Cardiac fibroblast (primary cell): ENCODE data around the gene ANXA11.
A peak's percentile ranks its signal among the peaks of the same experiment; 100 is the strongest.
"Not testable (repeated sequence)": the region's sequence is repeated elsewhere in the genome, so short reads cannot be mapped to it uniquely, and the experiment has no call there.

Experiments
- DNase-seq, 2 donors: peaks; one replicate each; pipeline versions ENCODE4 v3.0.0 to v3.0.0-alpha.2; 2010; ENCODE audit warnings: low read depth in 2 of 2
- H3K4me3 ChIP-seq, 2 donors: replicated peaks in 1 of 2; 1 replicate in 1 of 2; 2 replicates in 1 of 2; pipeline ENCODE4 v1.5.1; 2011; ENCODE audit warnings: low read depth in 2 of 2, low read length in 2 of 2, mild to moderate bottlenecking in 2 of 2, moderate library complexity in 1 of 2
- CTCF ChIP-seq: IDR thresholded peaks from one replicate; pipeline ENCODE4 v1.5.1; 2011; ENCODE audit warnings: low read depth, mild to moderate bottlenecking, low read length, inconsistent platforms

Gene ANXA11

DNA sequence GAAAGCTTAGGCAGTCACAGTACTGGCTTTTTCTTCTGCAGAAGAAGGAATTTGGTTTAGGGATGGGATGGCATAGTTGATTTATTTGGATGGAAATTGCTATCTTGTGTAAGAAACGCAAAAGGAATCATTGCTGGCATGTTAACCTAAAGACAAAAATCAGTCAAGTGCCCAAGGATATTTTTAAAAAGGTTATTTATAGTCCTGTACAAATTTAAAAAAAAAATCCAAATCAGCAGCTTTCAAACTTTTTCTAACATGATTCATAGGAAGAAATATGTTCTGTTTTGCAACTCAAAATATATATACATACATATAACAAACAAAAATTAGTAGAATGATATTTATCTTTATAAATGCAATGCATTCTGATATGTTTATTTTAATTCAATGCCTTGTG lies 28.5 kb upstream of the ANXA11 start:
- H3K4me3 ChIP-seq, DNase-seq: not testable (repeated sequence)

DNA sequence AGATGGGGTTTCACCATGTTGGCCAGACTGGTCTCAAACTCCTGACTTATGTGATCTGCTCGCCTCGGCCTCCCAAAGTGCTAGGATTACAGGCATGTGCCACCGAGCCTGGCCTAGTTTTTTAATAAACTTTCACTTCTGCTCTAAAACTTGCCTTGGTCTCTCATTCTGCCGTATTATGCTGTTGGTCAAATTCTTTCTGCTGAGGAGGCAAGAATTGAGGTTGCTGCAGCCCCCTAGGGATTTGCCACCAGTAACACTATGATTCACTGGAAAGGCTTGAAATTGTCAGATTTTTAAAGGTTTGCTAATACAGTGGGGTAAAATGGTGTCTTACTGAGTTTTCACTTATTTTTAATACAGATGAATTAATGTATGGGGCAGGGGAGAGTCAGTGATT lies 21.4 kb upstream of the ANXA11 start:
- DNase-seq, result peak; percentile 41 to 53

DNA sequence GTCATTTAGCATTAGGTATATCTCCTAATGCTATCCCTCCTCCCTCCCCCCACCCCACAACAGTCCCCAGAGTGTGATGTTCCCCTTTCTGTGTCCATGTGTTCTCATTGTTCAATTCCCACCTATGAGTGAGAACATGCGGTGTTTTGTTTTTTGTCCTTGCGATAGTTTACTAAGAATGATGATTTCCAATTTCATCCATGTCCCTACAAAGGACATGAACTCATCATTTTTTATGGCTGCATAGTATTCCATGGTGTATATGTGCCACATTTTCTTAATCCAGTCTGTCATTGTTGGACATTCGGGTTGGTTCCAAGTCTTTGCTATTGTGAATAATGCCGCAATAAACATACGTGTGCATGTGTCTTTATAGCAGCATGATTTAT lies 17.7 kb upstream of the ANXA11 start:
- H3K4me3 ChIP-seq, DNase-seq: not testable (repeated sequence)

More for the DNA sequence above, 21.4 kb upstream of the ANXA11 start:
- not testable (repeated sequence) for H3K4me3 ChIP-seq

GRCh38 chr10:80218878-80219277 lies 13.5 kb upstream of the ANXA11 start:
- not testable (repeated sequence) for DNase-seq, H3K4me3 ChIP-seq

GRCh38 chr10:80214368-80214982 lies 9.1 kb upstream of the ANXA11 start:
- DNase-seq, H3K4me3 ChIP-seq: not testable (repeated sequence)

GRCh38 chr10:80212535-80213115 lies 7.3 kb upstream of the ANXA11 start:
- not testable (repeated sequence) for DNase-seq, H3K4me3 ChIP-seq

GRCh38 chr10:80211786-80212185 lies 6.4 kb upstream of the ANXA11 start:
- no peak for DNase-seq
- no peak overlapping the region for H3K4me3 ChIP-seq
- no peak for TF ChIP-seq CTCF

GRCh38 chr10:80210259-80210658 lies 4.9 kb upstream of the ANXA11 start:
- no peak for DNase-seq
- H3K4me3 ChIP-seq, result no peak overlapping the region
- TF ChIP-seq CTCF, result no peak

DNA sequence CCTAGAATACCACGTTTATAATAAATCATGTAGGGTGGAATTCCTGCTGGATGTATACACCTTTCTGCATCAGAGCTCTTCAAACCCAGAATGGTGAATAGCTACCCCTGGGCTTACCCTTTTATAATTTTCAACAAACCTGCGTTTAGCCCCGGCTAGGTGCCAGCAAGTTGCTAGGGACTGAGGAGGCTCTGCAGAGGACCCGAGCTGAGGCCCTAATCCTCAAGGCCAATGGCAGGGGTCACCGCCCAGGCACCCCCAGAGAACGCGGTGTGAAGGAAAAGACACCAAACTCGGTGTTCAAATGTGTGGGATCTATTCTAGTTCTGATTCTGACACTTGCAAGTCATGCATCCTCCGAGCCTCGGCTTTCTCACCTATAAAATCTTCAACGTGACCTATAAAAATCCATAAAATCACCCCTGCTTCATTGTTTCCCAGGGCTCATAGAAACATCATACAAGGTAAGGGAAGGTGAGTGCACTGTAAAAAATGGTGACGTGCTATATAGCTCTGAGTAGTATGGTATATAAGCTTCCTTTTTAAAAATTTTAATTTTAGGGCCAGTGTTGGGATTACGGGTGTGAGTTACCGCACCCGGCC lies 2.5 kb upstream of the ANXA11 start:
- TF ChIP-seq CTCF, result no peak
- H3K4me3 ChIP-seq, result peak overlapping the region; percentile 35 to 53

DNA sequence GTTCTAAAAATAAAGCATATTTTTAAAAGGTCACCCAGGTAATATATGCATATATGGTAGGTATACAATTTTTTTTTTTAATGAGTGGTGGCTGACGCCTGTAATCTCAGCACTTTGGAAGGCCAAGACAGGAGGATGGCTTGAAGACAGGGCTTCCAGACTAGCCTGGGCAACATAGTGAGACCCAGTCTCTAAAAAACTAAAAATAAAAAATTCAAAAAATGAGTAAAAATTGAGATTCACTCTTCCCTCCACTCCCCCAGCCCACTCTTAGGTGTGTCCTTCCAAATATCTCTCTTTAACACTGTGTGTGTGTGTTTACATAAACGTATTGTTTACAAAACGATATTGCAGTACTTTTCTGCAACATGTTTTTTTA lies 929 bp upstream of the ANXA11 start:
- no peak overlapping the region for H3K4me3 ChIP-seq

More for the DNA sequence above, 2.5 kb upstream of the ANXA11 start:
- no peak for DNase-seq

More for the DNA sequence above, 929 bp upstream of the ANXA11 start:
- no peak for TF ChIP-seq CTCF
- DNase-seq, result no peak
